Mucosa of rectum (tissue), 2 donors: Measurements from ENCODE around the gene CLSTN1.

Experiments used
- H3K27ac ChIP-seq, 2 donors: one replicate each; pipeline ENCODE4 v1.7.0; 2013; ENCODE audit warnings: inconsistent platforms in 2 of 2, low read depth in 2 of 2, low read length in 2 of 2
- H3K27me3 ChIP-seq, 2 donors: one replicate each; pipeline ENCODE4 v1.7.0; 2013; ENCODE audit warnings: low read length in 2 of 2; ENCODE audit not compliant: control insufficient read depth in 2 of 2, insufficient read depth in 2 of 2
- H3K36me3 ChIP-seq, 2 donors: one replicate each; pipeline ENCODE4 v1.7.0; 2013; ENCODE audit warnings: low read length in 2 of 2; ENCODE audit not compliant: control insufficient read depth in 2 of 2, insufficient read depth in 2 of 2
- H3K4me1 ChIP-seq, 2 donors: one replicate each; pipeline ENCODE4 v1.7.0; 2013; ENCODE audit warnings: low read length in 2 of 2, mild to moderate bottlenecking in 1 of 2; ENCODE audit not compliant: control insufficient read depth in 2 of 2, insufficient read depth in 2 of 2
- H3K4me3 ChIP-seq, 2 donors: one replicate each; pipeline ENCODE4 v1.7.0; 2013; ENCODE audit warnings: low read length in 2 of 2
- H3K9ac ChIP-seq, 2 donors: one replicate each; pipeline ENCODE4 v1.7.0; 2013; ENCODE audit warnings: low read length in 2 of 2, low read depth in 1 of 2, mild to moderate bottlenecking in 1 of 2
- H3K9me3 ChIP-seq, 2 donors: one replicate each; pipeline ENCODE4 v1.7.0; 2013; ENCODE audit warnings: low read length in 2 of 2; ENCODE audit not compliant: control insufficient read depth in 2 of 2
- donor health status: healthy.
- donor health status: Normal muscosa, but diverticular disease.

The CLSTN1 gene

DNA sequence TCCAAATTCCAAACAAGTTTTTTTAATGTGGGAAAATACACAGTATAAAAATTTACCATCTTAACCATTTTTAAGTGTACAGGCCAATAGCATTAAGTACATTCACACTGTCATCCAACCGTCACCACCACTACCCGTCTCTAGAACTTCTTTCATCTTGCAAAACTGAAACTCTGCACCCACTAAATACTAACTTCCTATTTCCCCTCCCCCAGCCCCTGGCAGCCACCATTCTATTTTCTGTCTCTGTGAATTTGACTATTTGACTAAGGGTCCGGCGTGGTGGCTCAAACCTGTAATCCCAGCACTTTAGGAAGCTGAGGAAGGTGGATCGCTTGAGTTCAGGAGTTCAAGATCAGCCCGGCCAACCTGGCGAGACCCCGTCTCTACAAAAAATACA, 36.1 kb downstream of the CLSTN1 start:
- no peaks in the 10 kb centered on the region for H3K4me1 ChIP-seq
- no peaks in the 10 kb centered on the region for H3K9me3 ChIP-seq
- no peak overlapping the region for H3K4me3 ChIP-seq
- no peak overlapping the region for H3K27ac ChIP-seq
- no peaks in the 10 kb centered on the region for H3K36me3 ChIP-seq
- no peak overlapping the region for H3K9ac ChIP-seq
- no peaks in the 10 kb centered on the region for H3K27me3 ChIP-seq

DNA sequence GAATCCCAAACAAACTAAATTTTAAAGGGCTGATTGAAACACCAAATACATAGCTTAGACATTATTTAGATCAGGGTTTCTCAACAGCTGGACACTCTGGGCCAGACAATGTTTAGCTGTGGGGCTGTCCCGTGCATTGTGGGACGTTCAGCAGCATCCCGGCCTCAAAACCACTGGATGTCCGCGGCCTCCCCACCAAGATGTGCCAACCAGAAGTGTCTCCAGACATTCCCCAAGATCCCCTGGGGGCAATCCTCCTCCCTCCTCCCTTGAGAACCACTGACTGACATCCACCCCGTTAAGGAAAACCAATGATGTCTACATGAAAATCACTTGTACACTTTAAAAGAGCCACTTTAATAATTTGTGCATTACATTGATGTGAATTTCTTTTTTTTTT, 38.4 kb downstream of the CLSTN1 start:
- H3K4me1 ChIP-seq, result no peaks in the 10 kb centered on the region
- no peak overlapping the region for H3K4me3 ChIP-seq
- no peak overlapping the region for H3K27ac ChIP-seq
- H3K9ac ChIP-seq, result no peak overlapping the region
- H3K9me3 ChIP-seq, result no peaks in the 10 kb centered on the region
- H3K27me3 ChIP-seq, result no peaks in the 10 kb centered on the region
- H3K36me3 ChIP-seq, result no peaks in the 10 kb centered on the region

DNA sequence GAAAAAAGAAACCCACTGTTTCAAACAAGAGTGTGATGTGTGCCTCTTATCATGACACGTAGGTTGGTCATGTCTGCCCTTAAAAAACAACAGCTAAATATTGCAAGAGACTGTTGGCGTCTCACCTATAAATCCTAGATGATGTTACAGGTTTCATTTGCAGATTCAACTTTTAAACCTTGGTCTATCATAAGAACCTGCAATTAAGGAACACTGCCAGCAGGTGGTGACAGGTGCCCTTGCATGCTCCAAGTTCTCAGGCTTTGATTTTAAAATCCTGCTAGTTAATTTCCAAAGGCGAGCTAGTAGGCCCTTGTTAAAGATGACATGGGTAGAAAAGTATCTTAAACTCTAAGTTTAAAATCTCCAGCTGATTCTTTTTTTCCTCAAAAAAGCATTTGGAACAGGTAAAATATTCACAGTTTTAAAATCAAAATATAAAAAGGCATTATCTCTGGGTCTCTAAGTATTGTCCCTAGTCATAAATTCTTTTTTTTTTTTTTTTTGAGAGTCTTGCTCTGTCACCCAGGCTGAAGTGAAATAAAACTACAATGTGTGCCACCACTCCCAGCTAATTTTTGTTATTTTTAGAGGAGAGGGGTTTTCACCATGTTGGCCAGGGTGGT, 39.1 kb downstream of the CLSTN1 start:
- Histone ChIP-seq H3K9me3 (no peaks in the 10 kb centered on the region), H3K4me1 (no peaks in the 10 kb centered on the region), H3K9ac (no peak overlapping the region), H3K27me3 (no peaks in the 10 kb centered on the region), H3K27ac (no peak overlapping the region), H3K4me3 (no peak overlapping the region), H3K36me3 (no peaks in the 10 kb centered on the region)

DNA sequence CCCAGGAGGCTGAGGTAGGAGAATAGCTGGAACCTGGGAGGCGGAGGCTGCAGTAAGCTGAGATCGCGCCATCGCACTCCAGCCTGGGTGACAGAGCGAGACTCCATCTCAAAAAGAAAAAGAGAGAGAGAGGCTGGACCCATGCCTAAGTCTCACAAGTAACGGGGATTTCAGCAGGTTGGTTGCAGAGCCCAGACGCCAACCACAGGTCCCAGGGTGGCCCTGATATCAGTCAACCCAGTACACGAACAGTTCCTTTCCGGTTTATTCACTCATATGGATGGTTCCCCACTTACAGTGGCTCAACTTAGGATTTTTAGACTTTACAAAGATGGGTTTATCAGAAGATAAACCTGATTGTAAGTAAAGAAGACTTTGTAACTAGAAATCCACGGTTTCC, 40.9 kb downstream of the CLSTN1 start:
- Histone ChIP-seq H3K4me1 (no peaks in the 10 kb centered on the region), H3K27ac (no peak overlapping the region), H3K9me3 (no peaks in the 10 kb centered on the region), H3K27me3 (no peaks in the 10 kb centered on the region), H3K9ac (no peak overlapping the region), H3K4me3 (no peak overlapping the region), H3K36me3 (no peaks in the 10 kb centered on the region)

DNA sequence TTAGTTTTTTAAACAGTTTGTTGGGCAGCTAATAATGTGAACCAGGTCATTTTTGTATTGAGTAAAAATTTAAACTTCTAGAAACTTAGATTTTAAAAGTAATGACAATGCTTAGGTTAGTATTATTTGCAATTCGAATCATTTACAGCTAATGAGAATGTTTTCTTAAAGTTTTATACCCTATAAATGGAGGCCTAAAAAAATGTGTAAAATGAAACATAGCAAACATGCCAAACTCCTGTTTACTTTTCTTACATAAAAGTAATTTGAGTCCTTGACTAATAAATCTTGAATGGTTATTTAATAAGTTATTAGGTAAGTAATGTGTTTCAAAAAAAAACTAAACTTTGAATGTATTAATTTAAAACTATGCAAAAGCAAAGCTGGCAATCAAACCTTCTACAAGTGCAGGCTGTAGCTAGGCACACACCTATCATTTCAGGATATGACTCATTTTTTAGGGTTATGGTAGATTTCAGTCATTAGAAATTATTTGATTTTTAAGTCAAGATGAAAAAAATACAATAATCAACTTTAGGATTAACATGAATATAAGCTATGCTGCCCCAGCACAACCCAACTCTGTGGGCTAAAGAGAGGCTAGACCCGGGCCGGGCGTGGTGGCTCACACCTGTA, 41.5 kb downstream of the CLSTN1 start:
- H3K27ac ChIP-seq, result no peak overlapping the region
- H3K4me3 ChIP-seq, result no peak overlapping the region
- no peaks in the 10 kb centered on the region for H3K9me3 ChIP-seq
- no peak overlapping the region for H3K9ac ChIP-seq
- H3K36me3 ChIP-seq, result no peaks in the 10 kb centered on the region
- no peaks in the 10 kb centered on the region for H3K4me1 ChIP-seq
- no peaks in the 10 kb centered on the region for H3K27me3 ChIP-seq

DNA sequence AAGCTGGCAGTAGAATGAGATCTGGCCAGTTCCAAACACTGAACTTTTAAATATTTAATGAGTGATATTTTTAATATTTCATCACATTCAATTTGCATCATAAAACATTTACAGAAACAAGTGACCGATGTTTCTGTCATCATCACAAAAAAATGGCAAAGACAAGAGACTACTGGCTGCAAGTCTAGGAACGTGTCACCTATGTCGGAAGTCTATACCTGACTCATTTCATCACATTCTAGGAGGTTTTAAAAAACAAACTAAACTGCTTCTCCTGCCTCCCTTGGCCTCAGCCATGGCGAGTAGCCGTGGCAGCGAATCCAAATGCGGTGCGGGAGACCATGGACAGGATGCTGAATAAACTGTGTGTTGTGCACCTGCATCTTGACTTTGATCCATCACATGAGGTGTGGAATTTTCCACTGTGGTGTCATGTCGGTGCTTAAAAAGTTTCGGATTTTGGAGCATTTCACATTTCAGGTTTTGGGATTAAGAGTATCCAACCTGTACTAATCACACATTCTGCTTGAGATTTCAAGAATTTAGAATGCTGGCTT, 43.1 kb downstream of the CLSTN1 start:
- Histone ChIP-seq H3K9ac (no peak overlapping the region), H3K27me3 (no peaks in the 10 kb centered on the region), H3K4me3 (no peak overlapping the region), H3K9me3 (no peaks in the 10 kb centered on the region), H3K4me1 (no peaks in the 10 kb centered on the region), H3K36me3 (no peaks in the 10 kb centered on the region), H3K27ac (no peak overlapping the region)

DNA sequence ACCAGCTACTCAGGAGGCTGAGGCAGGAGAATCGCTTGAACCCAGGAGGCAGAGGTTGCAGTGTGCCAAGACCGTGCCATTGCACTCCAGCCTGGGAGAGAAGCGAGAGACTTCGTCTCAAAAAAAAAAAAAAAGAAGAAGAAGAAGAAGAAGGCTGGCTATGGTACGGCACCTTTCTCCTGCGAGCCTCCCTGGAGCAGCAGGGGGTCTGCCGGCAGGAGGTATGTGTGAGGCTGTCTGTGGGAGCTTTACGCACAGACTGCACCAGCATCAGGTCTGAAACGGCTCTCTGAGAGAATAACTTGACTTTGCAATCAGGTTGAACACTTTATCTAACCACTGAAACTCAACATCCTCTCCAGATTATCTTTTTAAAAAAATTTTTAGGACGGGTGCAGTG, 44.9 kb downstream of the CLSTN1 start:
- Histone ChIP-seq H3K4me1 (no peaks in the 10 kb centered on the region), H3K4me3 (no peak overlapping the region), H3K9ac (no peak overlapping the region), H3K9me3 (no peaks in the 10 kb centered on the region), H3K27ac (no peak overlapping the region), H3K27me3 (no peaks in the 10 kb centered on the region), H3K36me3 (no peaks in the 10 kb centered on the region)

DNA sequence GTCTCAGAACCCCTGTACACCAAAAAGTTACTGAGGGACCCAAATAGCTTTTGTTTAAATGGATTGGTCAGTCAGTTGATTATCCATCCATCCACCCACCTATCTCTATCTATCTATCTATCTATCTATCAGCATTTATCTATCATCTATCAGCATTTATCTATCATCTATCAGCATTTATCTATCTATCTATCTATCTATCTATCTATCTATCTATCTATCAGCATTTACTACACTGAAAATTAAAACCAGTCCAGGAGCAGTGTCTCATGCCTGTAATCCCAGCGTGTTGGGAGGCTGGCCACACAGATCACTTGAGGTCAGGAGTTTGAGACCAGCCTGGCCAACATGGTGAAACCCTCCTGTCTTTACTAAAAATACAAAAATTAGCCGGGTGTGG, 47.1 kb downstream of the CLSTN1 start:
- Histone ChIP-seq H3K27me3 (no peaks in the 10 kb centered on the region), H3K36me3 (peaks cover 9 to 12% of the 10 kb centered on the region in 2 donors), H3K4me1 (no peaks in the 10 kb centered on the region), H3K9ac (no peak overlapping the region), H3K27ac (no peak overlapping the region), H3K9me3 (no peaks in the 10 kb centered on the region), H3K4me3 (no peak overlapping the region)

DNA sequence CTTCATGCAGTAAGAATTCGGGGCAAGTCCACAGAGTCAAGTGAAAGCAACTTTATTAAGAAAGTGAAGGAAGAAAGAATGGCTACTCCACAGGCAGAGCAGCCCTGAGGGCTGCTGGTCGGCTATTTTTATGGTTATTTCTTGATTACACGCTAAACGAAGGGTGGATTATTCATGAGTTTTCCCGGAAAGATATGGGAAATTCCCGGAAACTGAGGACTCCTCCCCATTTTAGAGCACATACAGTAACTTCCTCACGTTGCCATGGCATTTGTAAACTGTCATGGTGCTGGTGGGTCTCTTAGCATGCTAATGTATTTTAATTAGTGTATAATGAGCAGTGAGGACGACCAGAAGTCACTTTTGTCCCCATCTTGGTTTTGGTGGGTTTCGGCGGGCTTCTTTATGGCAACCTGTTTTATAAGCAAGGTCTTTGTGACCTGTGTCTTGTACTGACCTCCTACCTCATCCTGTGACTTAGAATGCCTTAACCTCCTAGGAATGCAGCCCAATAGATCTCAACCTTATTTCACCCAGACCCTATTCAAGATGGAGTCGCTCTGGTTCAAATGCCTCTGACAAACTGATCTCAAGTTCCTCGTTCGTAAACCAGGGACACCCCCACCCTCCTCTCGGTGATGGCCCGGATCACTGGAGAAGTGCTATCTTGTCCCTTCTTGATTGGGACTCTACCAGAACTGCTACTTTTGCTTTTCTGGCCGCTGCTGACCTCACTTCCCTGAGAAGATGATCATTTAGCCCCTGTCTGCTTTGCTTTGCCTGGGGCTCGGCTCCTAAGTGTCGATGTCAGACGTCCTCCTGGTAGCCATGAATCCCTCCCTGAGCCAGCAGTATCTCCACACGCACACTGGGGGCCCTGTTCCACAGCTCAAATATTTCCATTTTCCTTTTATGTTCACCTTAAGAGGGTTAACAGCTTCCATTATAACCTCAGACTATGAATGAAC, 48.8 kb downstream of the CLSTN1 start:
- Histone ChIP-seq H3K27me3 (no peaks in the 10 kb centered on the region), H3K27ac (no peak overlapping the region), H3K36me3 (peaks cover 9 to 14% of the 10 kb centered on the region in 2 donors), H3K4me1 (peaks cover 0 to 5% of the 10 kb centered on the region in 2 donors), H3K9me3 (no peaks in the 10 kb centered on the region), H3K9ac (no peak overlapping the region), H3K4me3 (no peak overlapping the region)

DNA sequence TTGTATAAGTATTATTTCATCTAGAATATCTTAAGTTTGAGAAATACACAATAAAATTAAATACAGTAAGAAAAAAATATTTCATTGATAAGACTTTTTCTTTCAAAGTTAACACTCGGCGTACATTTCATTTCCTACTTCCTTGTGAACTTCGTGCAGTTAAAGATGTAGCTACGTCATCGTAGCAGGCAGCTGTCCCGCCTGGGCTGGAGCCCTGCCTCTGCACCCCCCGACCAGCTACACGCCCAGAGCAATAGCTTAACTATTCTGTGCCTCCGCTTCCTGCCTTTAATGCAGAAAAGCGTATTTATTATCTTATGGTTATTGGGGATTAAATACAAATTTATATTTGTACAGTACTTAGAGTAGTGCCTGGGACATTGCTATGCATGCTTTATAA, 53.5 kb downstream of the CLSTN1 start:
- Histone ChIP-seq H3K36me3 (peaks cover 9 to 14% of the 10 kb centered on the region in 2 donors), H3K9ac (peak overlapping the region in 1 of 2 donors; percentile 43), H3K27ac (peak overlapping the region; percentile 65 to 72), H3K4me3 (no peak overlapping the region), H3K27me3 (no peaks in the 10 kb centered on the region), H3K9me3 (no peaks in the 10 kb centered on the region), H3K4me1 (peaks cover 6 to 8% of the 10 kb centered on the region in 2 donors)
